ENCODE results near the gene SC5D. TPM values are rescaled to one million over a fixed set of nuclear protein-coding genes. Genes with fewer than 3 reads are reported as not detected.

The SC5D gene
- total RNA-seq, 4 donors from 2014 or later, result 43.6 to 75.8 (median 56.8) TPM

DNA sequence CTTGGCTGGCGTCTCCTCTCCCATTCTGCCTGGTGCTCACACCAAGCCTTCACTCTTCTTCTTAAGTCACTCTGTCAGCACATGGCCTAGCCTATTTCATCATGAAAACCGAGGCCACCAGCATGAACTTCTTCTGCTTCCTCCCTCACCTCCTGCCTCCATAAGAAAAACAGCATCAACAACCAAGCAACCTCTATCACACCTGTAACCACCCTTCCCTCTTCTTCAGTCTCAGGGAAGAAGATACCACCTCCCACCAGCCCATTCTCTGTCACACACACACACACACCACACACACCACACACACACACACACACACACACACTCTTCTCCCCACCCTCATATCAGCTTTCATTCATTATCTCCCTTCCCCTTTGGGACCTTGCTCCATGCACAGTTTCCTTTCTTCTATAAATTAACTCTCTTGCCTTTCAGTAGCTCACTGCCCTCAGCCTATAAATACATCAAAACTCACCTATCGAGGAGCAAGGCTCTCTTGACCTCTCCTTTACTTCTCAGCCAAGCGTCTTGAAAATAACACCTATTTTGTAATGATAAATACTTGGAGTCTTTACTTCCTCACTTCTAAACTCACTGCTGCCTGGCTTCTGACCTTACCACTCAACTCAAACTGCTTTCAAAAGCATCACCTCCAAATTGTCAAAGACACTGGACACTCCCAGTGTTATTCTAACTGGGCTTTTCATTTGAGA, 36.6 kb downstream of the SC5D start:
- WGBS, 2 donors, result 43 to 53% methylated on average over 4 of the region's 4 CpGs
- H3K27me3 ChIP-seq, result peaks cover 0 to 24% (median 0%) of the 10 kb centered on the region in 4 donors
- H3K4me3 ChIP-seq, result no peak overlapping the region
- no peaks in the 10 kb centered on the region for H3K9me3 ChIP-seq
- H3K36me3 ChIP-seq, result no peaks in the 10 kb centered on the region
- DNase-seq, result no peak
- intact Hi-C loops (cut with DNase I), result loop anchor here (5.0 to 10.0 kb wide), 2 partner anchors 126 to 263 kb away; partner anchors contain the start of genes SORL1 and SORL1-AS1
- no peak overlapping the region for H3K27ac ChIP-seq
- no peaks in the 10 kb centered on the region for H3K4me1 ChIP-seq
- TF ChIP-seq, protein P1, sequence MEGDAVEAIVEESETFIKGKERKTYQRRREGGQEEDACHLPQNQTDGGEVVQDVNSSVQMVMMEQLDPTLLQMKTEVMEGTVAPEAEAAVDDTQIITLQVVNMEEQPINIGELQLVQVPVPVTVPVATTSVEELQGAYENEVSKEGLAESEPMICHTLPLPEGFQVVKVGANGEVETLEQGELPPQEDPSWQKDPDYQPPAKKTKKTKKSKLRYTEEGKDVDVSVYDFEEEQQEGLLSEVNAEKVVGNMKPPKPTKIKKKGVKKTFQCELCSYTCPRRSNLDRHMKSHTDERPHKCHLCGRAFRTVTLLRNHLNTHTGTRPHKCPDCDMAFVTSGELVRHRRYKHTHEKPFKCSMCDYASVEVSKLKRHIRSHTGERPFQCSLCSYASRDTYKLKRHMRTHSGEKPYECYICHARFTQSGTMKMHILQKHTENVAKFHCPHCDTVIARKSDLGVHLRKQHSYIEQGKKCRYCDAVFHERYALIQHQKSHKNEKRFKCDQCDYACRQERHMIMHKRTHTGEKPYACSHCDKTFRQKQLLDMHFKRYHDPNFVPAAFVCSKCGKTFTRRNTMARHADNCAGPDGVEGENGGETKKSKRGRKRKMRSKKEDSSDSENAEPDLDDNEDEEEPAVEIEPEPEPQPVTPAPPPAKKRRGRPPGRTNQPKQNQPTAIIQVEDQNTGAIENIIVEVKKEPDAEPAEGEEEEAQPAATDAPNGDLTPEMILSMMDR (IDR thresholded peaks at IDR 0.05), result no peak
- no peak for TF ChIP-seq POLR2A (IDR thresholded peaks at IDR 0.05)

DNA sequence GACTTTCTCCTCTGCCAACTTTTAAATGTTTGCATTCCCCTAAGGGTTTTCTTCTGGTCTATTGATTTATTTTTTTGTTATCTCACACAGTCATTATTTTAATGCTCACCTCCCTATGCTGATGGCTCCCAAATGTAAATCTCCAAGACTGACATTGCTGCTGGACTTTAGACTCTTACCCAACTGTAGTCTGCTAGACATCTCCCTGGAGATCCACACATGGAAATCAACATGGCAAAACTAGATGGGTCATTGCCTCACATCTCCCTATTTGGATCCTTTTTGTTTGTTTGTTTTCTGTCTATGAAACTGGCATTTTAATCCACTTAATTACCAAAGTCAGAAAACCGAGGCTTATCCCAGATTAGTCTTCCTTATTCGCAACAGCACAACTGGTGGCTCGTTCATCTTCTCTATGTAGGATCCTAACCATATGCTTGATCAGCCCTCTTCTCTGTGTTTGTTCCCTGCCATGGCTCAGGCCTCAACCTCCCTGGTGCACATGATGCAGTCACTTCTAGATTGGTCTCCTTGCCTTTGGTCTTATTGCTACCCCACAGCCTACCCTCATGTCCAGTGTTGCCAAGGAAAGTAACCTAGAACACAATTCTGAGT, 37.3 kb downstream of the SC5D start:
- no peaks in the 10 kb centered on the region for H3K4me1 ChIP-seq
- no peak overlapping the region for H3K4me3 ChIP-seq
- TF ChIP-seq, protein P1 (IDR thresholded peaks at IDR 0.05), result no peak
- no peak for TF ChIP-seq POLR2A (IDR thresholded peaks at IDR 0.05)
- intact Hi-C loops (cut with DNase I), result loop anchor here (5.0 to 10.0 kb wide), 2 partner anchors 125 to 262 kb away; partner anchors contain the start of genes SORL1 and SORL1-AS1
- H3K27ac ChIP-seq, result no peak overlapping the region
- WGBS, 2 donors, result 80 to 81% methylated on average over 3 of the region's 3 CpGs
- H3K9me3 ChIP-seq, result no peaks in the 10 kb centered on the region
- H3K27me3 ChIP-seq, result peaks cover 0 to 24% (median 0%) of the 10 kb centered on the region in 4 donors
- no peak for DNase-seq
- H3K36me3 ChIP-seq, result no peaks in the 10 kb centered on the region

DNA sequence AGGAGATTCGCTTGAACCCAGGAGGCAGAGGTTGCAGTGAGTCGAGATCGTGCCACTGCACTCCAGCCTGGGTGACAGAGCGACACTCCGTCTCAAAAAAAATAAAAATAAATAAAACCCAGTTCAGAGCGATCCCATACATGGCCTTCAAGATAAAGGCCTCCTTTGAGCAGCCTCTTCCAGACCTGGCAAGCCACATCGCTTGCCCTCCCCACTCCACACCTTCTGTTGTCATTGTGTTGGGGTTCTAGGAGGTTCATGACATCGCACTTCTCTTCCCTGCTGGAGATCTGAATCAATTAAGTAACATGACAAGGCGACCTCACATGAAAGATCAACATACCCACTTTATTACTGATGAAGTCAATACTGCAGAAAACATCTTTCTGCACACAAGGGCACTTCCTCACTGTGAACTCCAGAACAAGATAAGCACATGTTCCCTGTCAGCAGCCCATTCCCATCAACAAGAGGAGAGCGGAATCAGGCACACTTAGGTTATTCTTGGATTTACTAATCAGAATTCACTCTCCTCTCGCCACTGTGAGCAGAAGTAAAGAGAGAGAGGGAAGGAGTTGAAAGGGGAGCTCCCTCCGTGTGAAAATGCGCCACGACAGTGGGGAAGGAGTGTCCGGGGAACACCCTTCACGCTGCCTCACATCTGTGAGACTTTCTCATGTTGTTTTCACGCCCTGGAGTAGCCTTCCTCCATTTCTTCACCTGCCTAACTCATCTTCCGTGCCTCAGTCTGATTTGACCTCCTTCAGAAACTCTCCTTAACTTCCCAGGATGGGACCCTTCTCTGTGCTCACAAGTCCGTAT, 38.3 kb downstream of the SC5D start:
- Histone ChIP-seq H3K36me3 (no peaks in the 10 kb centered on the region), H3K27ac (no peak overlapping the region), H3K4me1 (no peaks in the 10 kb centered on the region), H3K27me3 (peaks cover 0 to 32% (median 0%) of the 10 kb centered on the region in 4 donors), H3K9me3 (no peaks in the 10 kb centered on the region), H3K4me3 (no peak overlapping the region)
- intact Hi-C loops (cut with DNase I), result no loop called here
- no peak for DNase-seq
- WGBS, 2 donors, result 85 to 86% methylated on average over 18 to 19 of the region's 19 CpGs
- TF ChIP-seq, protein P1 (IDR thresholded peaks at IDR 0.05), result no peak
- TF ChIP-seq POLR2A (IDR thresholded peaks at IDR 0.05), result no peak

DNA sequence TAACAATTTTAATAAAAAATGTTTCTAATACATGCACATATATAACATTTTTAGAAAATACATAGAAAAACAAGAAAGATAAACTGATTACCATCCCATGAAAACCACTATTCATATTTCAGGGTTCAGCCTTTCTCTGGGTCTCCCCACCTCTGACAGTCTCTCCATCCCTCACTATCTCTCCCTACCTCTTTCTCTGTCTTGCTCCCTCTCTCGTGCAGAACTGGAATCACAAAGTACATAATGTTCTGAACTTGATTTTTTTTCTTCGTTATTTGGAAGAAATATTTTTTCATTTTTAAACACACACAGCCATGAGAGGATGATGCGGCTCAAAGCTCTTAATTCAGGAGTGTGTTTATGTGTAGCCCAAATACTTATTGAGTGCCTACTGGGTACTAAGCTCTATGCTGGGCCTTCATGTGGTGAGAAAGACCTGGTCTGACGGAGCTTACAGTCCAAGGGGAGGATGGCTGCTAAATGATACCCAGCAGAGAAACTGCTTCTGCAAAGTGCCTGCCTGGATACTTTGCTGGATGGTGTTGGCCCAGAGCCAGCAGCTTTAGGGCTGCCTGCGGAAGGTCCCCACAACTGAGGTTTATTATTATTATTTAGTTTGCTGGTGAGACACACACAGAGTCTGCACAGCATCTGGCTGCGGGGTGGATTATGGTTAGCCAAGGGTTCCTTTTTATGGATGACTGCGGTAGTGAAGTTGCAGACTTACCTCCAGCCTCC, 42.6 kb downstream of the SC5D start:
- DNase-seq, result no peak
- intact Hi-C loops (cut with DNase I), result no loop called here
- Histone ChIP-seq H3K27ac (no peak overlapping the region), H3K4me3 (no peak overlapping the region), H3K9me3 (no peaks in the 10 kb centered on the region), H3K27me3 (peaks cover 0 to 23% (median 0%) of the 10 kb centered on the region in 4 donors), H3K4me1 (peaks cover 0 to 11% (median 0%) of the 10 kb centered on the region in 3 donors), H3K36me3 (no peaks in the 10 kb centered on the region)
- TF ChIP-seq, protein P1 (IDR thresholded peaks at IDR 0.05), result no peak
- no peak for TF ChIP-seq POLR2A (IDR thresholded peaks at IDR 0.05)
- WGBS, 2 donors, result 62 to 64% methylated on average over 5 to 7 of the region's 7 CpGs

Data from esophagus squamous epithelium (tissue), 5 donors.